Measurements from ENCODE around the gene KRTAP4-16.
"Not testable (repeated sequence)": the region's sequence is repeated elsewhere in the genome, so short reads cannot be mapped to it uniquely, and the experiment has no call there.

Gene KRTAP4-16

GRCh38 chr17:41118721-41119120 lies 16.7 kb upstream of the KRTAP4-16 start:
- DNase-seq: no peak

GRCh38 chr17:41117846-41118386 lies 15.9 kb upstream of the KRTAP4-16 start, which contains the start of gene KRTAP4-11:
Gene KRTAP4-11 (minus strand): TSS chr17:41118373. CDS start chr17:41118315, 58 bp downstream.
- not testable (repeated sequence) for DNase-seq

GRCh38 chr17:41116297-41116696 lies 14.3 kb upstream of the KRTAP4-16 start:
- no peak for DNase-seq

GRCh38 chr17:41111151-41111885 lies 9.3 kb upstream of the KRTAP4-16 start:
- DNase-seq: no peak

GRCh38 chr17:41108728-41109386 lies 6.8 kb upstream of the KRTAP4-16 start:
- not testable (repeated sequence) for DNase-seq

- no peak for DNase-seq
Observed at GRCh38 chr17:41107941-41108450, 6.0 kb upstream of the KRTAP4-16 start.

- not testable (repeated sequence) for DNase-seq
Observed at GRCh38 chr17:41105347-41105746, 3.3 kb upstream of the KRTAP4-16 start, which contains the start of gene KRTAP4-9. Gene KRTAP4-9 (plus strand): TSS chr17:41105389. CDS start chr17:41105389, 0 bp downstream.

- DNase-seq: not testable (repeated sequence)
Observed at GRCh38 chr17:41104386-41105038, 2.5 kb upstream of the KRTAP4-16 start.

GRCh38 chr17:41103896-41104295 lies 1.9 kb upstream of the KRTAP4-16 start:
- no peak for DNase-seq

- not testable (repeated sequence) for DNase-seq
Observed at GRCh38 chr17:41099682-41100480, 2.1 kb downstream of the KRTAP4-16 start.

GRCh38 chr17:41098481-41098880 lies 3.5 kb downstream of the KRTAP4-16 start:
- no peak for DNase-seq

- no peak for DNase-seq
Observed at GRCh38 chr17:41098042-41098441, 4.0 kb downstream of the KRTAP4-16 start, which contains the start of gene KRTAP4-8. Gene KRTAP4-8 (minus strand): TSS chr17:41098142. CDS start chr17:41098084, 58 bp downstream.

- DNase-seq: no peak
Observed at GRCh38 chr17:41096055-41096454, 6.0 kb downstream of the KRTAP4-16 start.

- not testable (repeated sequence) for DNase-seq
Observed at GRCh38 chr17:41088760-41089352, 13.2 kb downstream of the KRTAP4-16 start.

- not testable (repeated sequence) for DNase-seq
Observed at GRCh38 chr17:41084100-41084856, 17.7 kb downstream of the KRTAP4-16 start, which contains the start of gene KRTAP4-7. Gene KRTAP4-7 (plus strand): TSS chr17:41084150. CDS start chr17:41084207, 57 bp downstream.

- not testable (repeated sequence) for DNase-seq
Observed at GRCh38 chr17:41083427-41083826, 18.6 kb downstream of the KRTAP4-16 start.

GRCh38 chr17:41082626-41083025 lies 19.4 kb downstream of the KRTAP4-16 start:
- DNase-seq: no peak

- no peak for DNase-seq
Observed at GRCh38 chr17:41076788-41077187, 25.2 kb downstream of the KRTAP4-16 start.

- DNase-seq: no peak
Observed at GRCh38 chr17:41073676-41074075, 28.3 kb downstream of the KRTAP4-16 start.

- DNase-seq: no peak
Observed at GRCh38 chr17:41071606-41072360, 30.2 kb downstream of the KRTAP4-16 start.
